Measurements from ENCODE around the gene SCYL1.
A peak's percentile ranks its signal among the peaks of the same experiment; 100 is the strongest.

- TF ChIP-seq POLR2A (IDR thresholded peaks at IDR 0.05) (no peak), CTCF (IDR thresholded peaks at IDR 0.05) (no peak), POLR2AphosphoS5 (IDR thresholded peaks at IDR 0.05) (peak in 2 of 4 donors; percentile 2 to 28)
Observed at GRCh38 chr11:65585396-65586246, 60.7 kb downstream of the SCYL1 start.
